Measurements from ENCODE around the gene AMELX.
A peak's percentile ranks its signal among the peaks of the same experiment; 100 is the strongest.

Gene AMELX

DNA sequence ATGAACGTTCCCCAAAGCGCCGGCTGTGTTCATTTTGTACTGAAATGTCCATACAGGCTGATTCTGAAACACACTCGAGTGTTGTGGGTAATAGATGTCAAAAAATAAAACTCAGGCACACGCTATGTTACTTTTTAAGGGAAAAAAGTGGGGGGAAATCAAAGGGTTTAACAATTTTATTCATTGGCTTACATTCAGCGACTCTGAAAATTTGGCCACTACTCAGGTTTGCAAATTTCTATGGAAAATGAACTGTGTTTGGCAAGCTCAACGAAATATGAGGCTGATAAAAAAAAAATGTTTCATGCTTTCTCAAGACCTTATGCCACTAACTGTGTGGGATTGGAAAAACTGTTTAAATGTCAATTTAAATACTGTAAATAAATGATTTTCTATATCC, 18.5 kb downstream of the AMELX start:
- no peaks in the 10 kb centered on the region for H3K27me3 ChIP-seq (ENCODE audit: insufficient read depth, poor library complexity, severe bottlenecking)
- ATAC-seq (ENCODE audit: low read depth) (no peak), DNase-seq (ENCODE audit: low spot score) (no peak)
- no peaks in the 10 kb centered on the region for H3K4me1 ChIP-seq (ENCODE audit: insufficient read depth, poor library complexity, severe bottlenecking)
- TF ChIP-seq, protein P1, sequence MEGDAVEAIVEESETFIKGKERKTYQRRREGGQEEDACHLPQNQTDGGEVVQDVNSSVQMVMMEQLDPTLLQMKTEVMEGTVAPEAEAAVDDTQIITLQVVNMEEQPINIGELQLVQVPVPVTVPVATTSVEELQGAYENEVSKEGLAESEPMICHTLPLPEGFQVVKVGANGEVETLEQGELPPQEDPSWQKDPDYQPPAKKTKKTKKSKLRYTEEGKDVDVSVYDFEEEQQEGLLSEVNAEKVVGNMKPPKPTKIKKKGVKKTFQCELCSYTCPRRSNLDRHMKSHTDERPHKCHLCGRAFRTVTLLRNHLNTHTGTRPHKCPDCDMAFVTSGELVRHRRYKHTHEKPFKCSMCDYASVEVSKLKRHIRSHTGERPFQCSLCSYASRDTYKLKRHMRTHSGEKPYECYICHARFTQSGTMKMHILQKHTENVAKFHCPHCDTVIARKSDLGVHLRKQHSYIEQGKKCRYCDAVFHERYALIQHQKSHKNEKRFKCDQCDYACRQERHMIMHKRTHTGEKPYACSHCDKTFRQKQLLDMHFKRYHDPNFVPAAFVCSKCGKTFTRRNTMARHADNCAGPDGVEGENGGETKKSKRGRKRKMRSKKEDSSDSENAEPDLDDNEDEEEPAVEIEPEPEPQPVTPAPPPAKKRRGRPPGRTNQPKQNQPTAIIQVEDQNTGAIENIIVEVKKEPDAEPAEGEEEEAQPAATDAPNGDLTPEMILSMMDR (IDR thresholded peaks at IDR 0.05; ENCODE audit: poor library complexity, severe bottlenecking), result no peak
- H3K27ac ChIP-seq (ENCODE audit: poor library complexity, severe bottlenecking), result no peak overlapping the region
- no peak overlapping the region for H3K4me3 ChIP-seq (ENCODE audit: severe bottlenecking)
- no peaks in the 10 kb centered on the region for H3K9me3 ChIP-seq (ENCODE audit: severe bottlenecking)
- no peaks in the 10 kb centered on the region for H3K36me3 ChIP-seq (ENCODE audit: low read depth)

GRCh38 chrX:11319806-11320520, 26.8 kb downstream of the AMELX start:
- DNase-seq (ENCODE audit: low spot score) (no peak), ATAC-seq (ENCODE audit: low read depth) (no peak)
- no peaks in the 10 kb centered on the region for H3K9me3 ChIP-seq (ENCODE audit: severe bottlenecking)
- no peak overlapping the region for H3K4me3 ChIP-seq (ENCODE audit: severe bottlenecking)
- H3K4me1 ChIP-seq (ENCODE audit: insufficient read depth, poor library complexity, severe bottlenecking), result no peaks in the 10 kb centered on the region
- H3K27me3 ChIP-seq (ENCODE audit: insufficient read depth, poor library complexity, severe bottlenecking), result no peaks in the 10 kb centered on the region
- H3K36me3 ChIP-seq (ENCODE audit: low read depth), result no peaks in the 10 kb centered on the region
- TF ChIP-seq, protein P1 (IDR thresholded peaks at IDR 0.05; ENCODE audit: poor library complexity, severe bottlenecking), result no peak
- H3K27ac ChIP-seq (ENCODE audit: poor library complexity, severe bottlenecking), result no peak overlapping the region

DNA sequence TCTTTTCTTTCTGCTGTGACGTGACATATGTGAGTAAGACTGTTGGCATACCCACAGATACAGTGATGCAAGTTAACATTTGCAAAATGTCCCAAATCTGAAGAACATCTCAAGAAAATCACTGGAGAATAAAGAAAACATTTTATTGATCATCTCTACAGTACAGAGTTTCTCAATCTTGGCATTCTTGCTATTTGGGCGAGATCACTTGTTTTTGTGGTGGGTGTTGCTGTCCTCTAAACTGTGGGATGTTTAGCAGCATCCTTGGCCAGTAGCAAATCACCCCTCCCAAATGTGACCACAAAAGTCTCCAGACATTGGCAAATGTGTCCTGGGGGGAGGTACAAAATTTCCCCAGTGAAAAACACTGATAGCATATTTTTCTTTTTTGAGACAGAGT, 28.8 kb downstream of the AMELX start:
- Histone ChIP-seq H3K9me3 (ENCODE audit: severe bottlenecking) (no peaks in the 10 kb centered on the region), H3K4me3 (ENCODE audit: severe bottlenecking) (no peak overlapping the region), H3K36me3 (ENCODE audit: low read depth) (no peaks in the 10 kb centered on the region), H3K27me3 (ENCODE audit: insufficient read depth, poor library complexity, severe bottlenecking) (no peaks in the 10 kb centered on the region), H3K27ac (ENCODE audit: poor library complexity, severe bottlenecking) (no peak overlapping the region), H3K4me1 (ENCODE audit: insufficient read depth, poor library complexity, severe bottlenecking) (no peaks in the 10 kb centered on the region)
- TF ChIP-seq, protein P1 (IDR thresholded peaks at IDR 0.05; ENCODE audit: poor library complexity, severe bottlenecking), result no peak
- ATAC-seq (ENCODE audit: low read depth), result no peak
- DNase-seq (ENCODE audit: low spot score), result no peak

- no peak overlapping the region for H3K4me3 ChIP-seq (ENCODE audit: severe bottlenecking)
- no peaks in the 10 kb centered on the region for H3K9me3 ChIP-seq (ENCODE audit: severe bottlenecking)
- no peaks in the 10 kb centered on the region for H3K36me3 ChIP-seq (ENCODE audit: low read depth)
- H3K27me3 ChIP-seq (ENCODE audit: insufficient read depth, poor library complexity, severe bottlenecking), result no peaks in the 10 kb centered on the region
- TF ChIP-seq, protein P1 (IDR thresholded peaks at IDR 0.05; ENCODE audit: poor library complexity, severe bottlenecking), result no peak
- H3K27ac ChIP-seq (ENCODE audit: poor library complexity, severe bottlenecking), result no peak overlapping the region
- ATAC-seq (ENCODE audit: low read depth), result no peak
- DNase-seq (ENCODE audit: low spot score), result no peak
- no peaks in the 10 kb centered on the region for H3K4me1 ChIP-seq (ENCODE audit: insufficient read depth, poor library complexity, severe bottlenecking)
These were observed 34.9 kb downstream of the AMELX start for GRCh38 chrX:11328134-11328533.

GRCh38 chrX:11329021-11329420, 35.8 kb downstream of the AMELX start:
- ATAC-seq (ENCODE audit: low read depth), result peak; percentile 61
- TF ChIP-seq, protein P1 (IDR thresholded peaks at IDR 0.05; ENCODE audit: poor library complexity, severe bottlenecking), result no peak
- Histone ChIP-seq H3K9me3 (ENCODE audit: severe bottlenecking) (no peaks in the 10 kb centered on the region), H3K4me1 (ENCODE audit: insufficient read depth, poor library complexity, severe bottlenecking) (no peaks in the 10 kb centered on the region), H3K4me3 (ENCODE audit: severe bottlenecking) (no peak overlapping the region), H3K36me3 (ENCODE audit: low read depth) (no peaks in the 10 kb centered on the region), H3K27me3 (ENCODE audit: insufficient read depth, poor library complexity, severe bottlenecking) (no peaks in the 10 kb centered on the region), H3K27ac (ENCODE audit: poor library complexity, severe bottlenecking) (no peak overlapping the region)
- no peak for DNase-seq (ENCODE audit: low spot score)

All from RWPE2 (cell line).